ENCODE data around the gene YY1AP1. TPM values are rescaled to one million over a fixed set of nuclear protein-coding genes. Genes with fewer than 3 reads are reported as not detected.

The YY1AP1 gene
- total RNA-seq, 1 experiment from 2014 or later, result 59.3 TPM

GRCh38 chr1:155652951-155653350 is 35.6 kb downstream of the YY1AP1 start:
- no peaks in the 10 kb centered on the region for H3K27me3 ChIP-seq (replicated peaks; ENCODE audit: insufficient read depth, low read depth, low read length, poor library complexity)
- no TSS peak for BruUV-seq (replicated peaks)
- POLR2A ChIA-PET (ENCODE audit: low non-redundant PET), result no interaction called here
- intact Hi-C loops (cut with micrococcal nuclease; ENCODE audit: unreplicated experiment), result no loop called here
- no peak overlapping the region for H3K4me3 ChIP-seq (ENCODE audit: low read depth, low read length, poor library complexity, severe bottlenecking)
- no peaks in the 10 kb centered on the region for H3K9me3 ChIP-seq (ENCODE audit: low read depth, low read length, poor library complexity, severe bottlenecking)
- H3K36me3 ChIP-seq (ENCODE audit: insufficient read depth, low read length, poor library complexity, severe bottlenecking), result no peaks in the 10 kb centered on the region
- no peak overlapping the region for H3K27ac ChIP-seq (ENCODE audit: low read depth, low read length, poor library complexity, severe bottlenecking)
- no peak for DNase-seq (ENCODE audit: low spot score)
- CTCF ChIA-PET, result no interaction called here
- peaks cover 23% of the 10 kb centered on the region for H3K4me1 ChIP-seq (ENCODE audit: insufficient read depth, low read length, poor library complexity, severe bottlenecking)
- no peak for TF ChIP-seq CTCF (conservative IDR thresholded peaks at IDR 0.05; ENCODE audit: low read depth, low read length)
- TF ChIP-seq EZH2 (IDR thresholded peaks at IDR 0.05; ENCODE audit: borderline replicate concordance, low read depth, low read length, poor library complexity, severe bottlenecking), result no peak

GRCh38 chr1:155651861-155652661 is 36.5 kb downstream of the YY1AP1 start:
- BruUV-seq (replicated peaks), result no TSS peak
- Histone ChIP-seq H3K4me3 (ENCODE audit: low read depth, low read length, poor library complexity, severe bottlenecking) (no peak overlapping the region), H3K4me1 (ENCODE audit: insufficient read depth, low read length, poor library complexity, severe bottlenecking) (peaks cover 23% of the 10 kb centered on the region), H3K9me3 (ENCODE audit: low read depth, low read length, poor library complexity, severe bottlenecking) (no peaks in the 10 kb centered on the region), H3K27ac (ENCODE audit: low read depth, low read length, poor library complexity, severe bottlenecking) (peak overlapping the region; percentile 41), H3K36me3 (ENCODE audit: insufficient read depth, low read length, poor library complexity, severe bottlenecking) (no peaks in the 10 kb centered on the region), H3K27me3 (replicated peaks; ENCODE audit: insufficient read depth, low read depth, low read length, poor library complexity) (no peaks in the 10 kb centered on the region)
- CTCF ChIA-PET, result no interaction called here
- TF ChIP-seq CTCF (conservative IDR thresholded peaks at IDR 0.05; ENCODE audit: low read depth, low read length) (no peak), EZH2 (IDR thresholded peaks at IDR 0.05; ENCODE audit: borderline replicate concordance, low read depth, low read length, poor library complexity, severe bottlenecking) (no peak)
- DNase-seq (ENCODE audit: low spot score), result peak; percentile 27
- intact Hi-C loops (cut with micrococcal nuclease; ENCODE audit: unreplicated experiment), result no loop called here
- POLR2A ChIA-PET (ENCODE audit: low non-redundant PET), result no interaction called here

GRCh38 chr1:155650231-155650757 is 38.3 kb downstream of the YY1AP1 start:
- H3K36me3 ChIP-seq (ENCODE audit: insufficient read depth, low read length, poor library complexity, severe bottlenecking), result no peaks in the 10 kb centered on the region
- H3K4me3 ChIP-seq (ENCODE audit: low read depth, low read length, poor library complexity, severe bottlenecking), result no peak overlapping the region
- H3K27me3 ChIP-seq (replicated peaks; ENCODE audit: insufficient read depth, low read depth, low read length, poor library complexity), result no peaks in the 10 kb centered on the region
- ChIA-PET POLR2A (ENCODE audit: low non-redundant PET) (no interaction called here), CTCF (no interaction called here)
- no TSS peak for BruUV-seq (replicated peaks)
- peaks cover 28% of the 10 kb centered on the region for H3K4me1 ChIP-seq (ENCODE audit: insufficient read depth, low read length, poor library complexity, severe bottlenecking)
- no peak for TF ChIP-seq CTCF (conservative IDR thresholded peaks at IDR 0.05; ENCODE audit: low read depth, low read length)
- DNase-seq (ENCODE audit: low spot score), result peak; percentile 47
- intact Hi-C loops (cut with micrococcal nuclease; ENCODE audit: unreplicated experiment), result no loop called here
- H3K27ac ChIP-seq (ENCODE audit: low read depth, low read length, poor library complexity, severe bottlenecking), result peak overlapping the region; percentile 15
- H3K9me3 ChIP-seq (ENCODE audit: low read depth, low read length, poor library complexity, severe bottlenecking), result no peaks in the 10 kb centered on the region

All from A673 (cell line).